CD8-positive, alpha-beta memory T cell (primary cell): Measurements from ENCODE around the gene TMEM95. TPM values are rescaled to one million over a fixed set of nuclear protein-coding genes. Genes with fewer than 3 reads are reported as not detected.
"Not testable (repeated sequence)": the region's sequence is repeated elsewhere in the genome, so short reads cannot be mapped to it uniquely, and the experiment has no call there.

Experiments
- CTCF ChIA-PET: fragments of 350-600 bp; sonication (Branson Sonifier 250); formaldehyde crosslinking; loops from one replicate; lab custom pipeline; 2021; ENCODE audit warnings: antibody characterized with exemption; lab: Charles Lee
- POLR2A ChIA-PET: fragments of 350-600 bp; sonication (Branson Sonifier 250); formaldehyde crosslinking; loops from one replicate; lab custom pipeline; 2021; ENCODE audit warnings: antibody characterized with exemption; lab: Charles Lee
- DNase-seq, 5 donors: peaks; one replicate each; pipeline versions ENCODE4 v3.0.0 to v3.0.0-alpha.2; 2020 to 2022; ENCODE audit warnings: mixed read lengths in 1 of 5
- H3K27ac ChIP-seq: one replicate; pipeline ENCODE4 v1.7.0; 2013; ENCODE audit warnings: low read depth, mild to moderate bottlenecking, low read length, moderate library complexity
- H3K27me3 ChIP-seq: 2 replicates; pipeline ENCODE4 v1.7.0; 2013; ENCODE audit warnings: low read length, mild to moderate bottlenecking; ENCODE audit not compliant: insufficient read depth, poor library complexity, severe bottlenecking
- H3K36me3 ChIP-seq: 2 replicates; pipeline ENCODE4 v1.7.0; 2013; ENCODE audit warnings: mild to moderate bottlenecking, low read length, moderate library complexity; ENCODE audit not compliant: insufficient read depth
- H3K4me1 ChIP-seq: 2 replicates; pipeline ENCODE4 v1.7.0; 2013; ENCODE audit warnings: mild to moderate bottlenecking, low read length, moderate library complexity; ENCODE audit not compliant: insufficient read depth
- H3K4me3 ChIP-seq: 2 replicates; pipeline ENCODE4 v1.7.0; 2013; ENCODE audit warnings: mild to moderate bottlenecking, low read length
- H3K9me3 ChIP-seq: 2 replicates; pipeline ENCODE4 v1.7.0; 2013; ENCODE audit warnings: mild to moderate bottlenecking, low read length
- H3K27ac Mint-ChIP-seq, 8 donors: one replicate each; pipeline ENCODE4 v1.8.0; 2020 to 2021; ENCODE audit warnings: mixed read lengths in 8 of 8, mild to moderate bottlenecking in 6 of 8, inconsistent platforms in 3 of 8, moderate library complexity in 3 of 8
- H3K27me3 Mint-ChIP-seq, 2 donors: one replicate each; pipeline ENCODE4 v1.8.0; 2020 to 2021; ENCODE audit warnings: mixed read lengths in 2 of 2, mild to moderate bottlenecking in 1 of 2, moderate library complexity in 1 of 2
- H3K36me3 Mint-ChIP-seq, 3 donors: one replicate each; pipeline ENCODE4 v1.8.0; 2020 to 2021; ENCODE audit warnings: mixed read lengths in 3 of 3, inconsistent platforms in 1 of 3, mild to moderate bottlenecking in 1 of 3
- H3K4me1 Mint-ChIP-seq, 3 donors: one replicate each; pipeline ENCODE4 v1.8.0; 2020 to 2021; ENCODE audit warnings: mixed read lengths in 3 of 3, inconsistent platforms in 1 of 3, mild to moderate bottlenecking in 1 of 3
- H3K4me3 Mint-ChIP-seq, 7 donors: one replicate each; pipeline ENCODE4 v1.8.0; 2020 to 2021; ENCODE audit warnings: mixed read lengths in 7 of 7, mild to moderate bottlenecking in 6 of 7, moderate library complexity in 4 of 7, inconsistent platforms in 2 of 7
- H3K9me3 Mint-ChIP-seq, 5 donors: one replicate each; pipeline ENCODE4 v1.8.0; 2020 to 2022; ENCODE audit warnings: mixed read lengths in 5 of 5, mild to moderate bottlenecking in 3 of 5, moderate library complexity in 2 of 5, inconsistent platforms in 1 of 5
- polyA plus RNA-seq: library from polyadenylated mRNA; unstranded; fragments of 300-500 nt; fragmentation: Illumina TruSeq; gene quantifications from one replicate; pipeline ENCODE4 v1.2.3, GENCODE V29; 2021
- total RNA-seq, 2 experiments: library from RNA; stranded (reverse); gene quantifications; one replicate each; pipeline ENCODE4 v1.2.3, GENCODE V29; 2021

Gene TMEM95
- total and polyA plus RNA-seq, 3 experiments from 2014 or later: not detected

GRCh38 chr17:7367918-7368598 lies 13.1 kb downstream of the TMEM95 start:
- Histone ChIP-seq H3K27me3 (no peaks in the 10 kb centered on the region), H3K9me3 (no peaks in the 10 kb centered on the region), H3K4me1 (no peaks in the 10 kb centered on the region), H3K36me3 (no peaks in the 10 kb centered on the region), H3K4me3 (no peak overlapping the region), H3K27ac (no peak overlapping the region)
- Mint-ChIP-seq H3K4me1 (no peaks in the 10 kb centered on the region), H3K27ac (no peak overlapping the region), H3K4me3 (no peak overlapping the region), H3K36me3 (no peaks in the 10 kb centered on the region), H3K27me3 (peaks cover 0 to 2% of the 10 kb centered on the region in 2 donors), H3K9me3 (no peaks in the 10 kb centered on the region)
- DNase-seq: no peak
- ChIA-PET CTCF (interaction anchor here (1.9 kb wide), 1 partner anchor 16 kb away, joined by 5 read pairs; no protein-coding TSS in a partner anchor), POLR2A (interaction anchor here (0.6 kb wide), 1 partner anchor 94 kb away, joined by 6 read pairs; no protein-coding TSS in a partner anchor)

- H3K27me3 Mint-ChIP-seq, H3K27ac ChIP-seq, H3K4me1 Mint-ChIP-seq, H3K9me3 ChIP-seq, H3K27me3 ChIP-seq, H3K9me3 Mint-ChIP-seq, H3K4me1 ChIP-seq, H3K4me3 Mint-ChIP-seq, H3K36me3 Mint-ChIP-seq, DNase-seq, H3K36me3 ChIP-seq, POLR2A ChIA-PET, H3K27ac Mint-ChIP-seq, H3K4me3 ChIP-seq: not testable (repeated sequence)
- CTCF ChIA-PET: interaction anchor here (1.9 to 2.1 kb wide), 2 partner anchors 13 to 15 kb away, joined by 5 to 7 read pairs; no protein-coding TSS in a partner anchor
Measured at GRCh38 chr17:7368599-7368994, 13.6 kb downstream of the TMEM95 start.

- H3K4me3 ChIP-seq: no peak overlapping the region
- H3K27me3 ChIP-seq: no peaks in the 10 kb centered on the region
- no peaks in the 10 kb centered on the region for H3K4me1 Mint-ChIP-seq
- peaks cover 2 to 4% of the 10 kb centered on the region in 2 donors for H3K27me3 Mint-ChIP-seq
- no peak overlapping the region for H3K27ac ChIP-seq
- POLR2A ChIA-PET: no interaction called here
- CTCF ChIA-PET: interaction anchor here (2.1 to 3.1 kb wide), 2 partner anchors 14 to 67 kb away, joined by 7 to 14 read pairs; no protein-coding TSS in a partner anchor
- no peaks in the 10 kb centered on the region for H3K4me1 ChIP-seq
- no peaks in the 10 kb centered on the region for H3K9me3 Mint-ChIP-seq
- no peaks in the 10 kb centered on the region for H3K36me3 Mint-ChIP-seq
- no peaks in the 10 kb centered on the region for H3K36me3 ChIP-seq
- H3K27ac Mint-ChIP-seq: no peak overlapping the region
- no peaks in the 10 kb centered on the region for H3K9me3 ChIP-seq
- DNase-seq: no peak
- no peak overlapping the region for H3K4me3 Mint-ChIP-seq
Measured at GRCh38 chr17:7369825-7370224, 14.9 kb downstream of the TMEM95 start.

GRCh38 chr17:7370853-7371252 lies 15.9 kb downstream of the TMEM95 start:
- H3K27ac Mint-ChIP-seq: no peak overlapping the region
- ChIA-PET POLR2A (interaction anchor here (0.7 kb wide), 1 partner anchor 181 kb away, joined by 3 read pairs; no protein-coding TSS in a partner anchor), CTCF (interaction anchor here (2.1 to 3.1 kb wide), 2 partner anchors 15 to 66 kb away, joined by 7 to 14 read pairs; no protein-coding TSS in a partner anchor)

GRCh38 chr17:7374353-7374752 lies 19.4 kb downstream of the TMEM95 start:
- POLR2A ChIA-PET: no interaction called here
- CTCF ChIA-PET: interaction anchor here (0.7 kb wide), 1 partner anchor 9 kb away, joined by 3 read pairs; no protein-coding TSS in a partner anchor

More at GRCh38 chr17:7370853-7371252, 15.9 kb downstream of the TMEM95 start:
- no peak overlapping the region for H3K4me3 Mint-ChIP-seq
- no peak for DNase-seq
- no peaks in the 10 kb centered on the region for H3K27me3 ChIP-seq
- H3K4me3 ChIP-seq: no peak overlapping the region
- H3K4me1 Mint-ChIP-seq: no peaks in the 10 kb centered on the region
- H3K27ac ChIP-seq: no peak overlapping the region
- no peaks in the 10 kb centered on the region for H3K9me3 ChIP-seq
- peaks cover 2 to 4% of the 10 kb centered on the region in 2 donors for H3K27me3 Mint-ChIP-seq
- no peaks in the 10 kb centered on the region for H3K4me1 ChIP-seq
- H3K36me3 ChIP-seq: no peaks in the 10 kb centered on the region
- H3K9me3 Mint-ChIP-seq: no peaks in the 10 kb centered on the region
- no peaks in the 10 kb centered on the region for H3K36me3 Mint-ChIP-seq

GRCh38 chr17:7379134-7379533 lies 24.2 kb downstream of the TMEM95 start:
- H3K27me3 ChIP-seq: peaks cover 16% of the 10 kb centered on the region
- Mint-ChIP-seq H3K36me3 (peaks cover 0 to 6% (median 0%) of the 10 kb centered on the region in 3 donors), H3K4me1 (peaks cover 6 to 9% (median 8%) of the 10 kb centered on the region in 3 donors), H3K4me3 (no peak overlapping the region), H3K27me3 (peaks cover 25 to 50% of the 10 kb centered on the region in 2 donors), H3K27ac (no peak overlapping the region), H3K9me3 (peaks cover 0 to 5% (median 2%) of the 10 kb centered on the region in 5 donors)
- no peaks in the 10 kb centered on the region for H3K36me3 ChIP-seq
- DNase-seq: no peak
- H3K9me3 ChIP-seq: no peaks in the 10 kb centered on the region
- no peak overlapping the region for H3K27ac ChIP-seq
- H3K4me3 ChIP-seq: no peak overlapping the region
- ChIA-PET POLR2A (no interaction called here), CTCF (no interaction called here)
- peaks cover 8% of the 10 kb centered on the region for H3K4me1 ChIP-seq

More at GRCh38 chr17:7374353-7374752, 19.4 kb downstream of the TMEM95 start:
- Histone ChIP-seq H3K27me3 (no peaks in the 10 kb centered on the region), H3K36me3 (no peaks in the 10 kb centered on the region), H3K4me1 (no peaks in the 10 kb centered on the region), H3K27ac (no peak overlapping the region), H3K9me3 (no peaks in the 10 kb centered on the region), H3K4me3 (no peak overlapping the region)
- Mint-ChIP-seq H3K9me3 (peaks cover 0 to 5% (median 2%) of the 10 kb centered on the region in 5 donors), H3K27me3 (peaks cover 9 to 21% of the 10 kb centered on the region in 2 donors), H3K36me3 (peaks cover 0 to 4% (median 0%) of the 10 kb centered on the region in 3 donors), H3K27ac (no peak overlapping the region), H3K4me3 (no peak overlapping the region), H3K4me1 (no peaks in the 10 kb centered on the region)
- DNase-seq: no peak

- H3K9me3 ChIP-seq: no peaks in the 10 kb centered on the region
- POLR2A ChIA-PET: no interaction called here
- DNase-seq: no peak
- Mint-ChIP-seq H3K9me3 (peaks cover 0 to 5% (median 2%) of the 10 kb centered on the region in 5 donors), H3K4me1 (peaks cover 12 to 16% (median 15%) of the 10 kb centered on the region in 3 donors), H3K4me3 (no peak overlapping the region), H3K27ac (peak overlapping the region in 1 of 8 donors; percentile 20), H3K27me3 (peaks cover 25 to 46% of the 10 kb centered on the region in 2 donors), H3K36me3 (peaks cover 0 to 6% (median 0%) of the 10 kb centered on the region in 3 donors)
- H3K4me1 ChIP-seq: peaks cover 13% of the 10 kb centered on the region
- no peak overlapping the region for H3K27ac ChIP-seq
- H3K4me3 ChIP-seq: no peak overlapping the region
- peaks cover 16% of the 10 kb centered on the region for H3K27me3 ChIP-seq
- H3K36me3 ChIP-seq: no peaks in the 10 kb centered on the region
- CTCF ChIA-PET: no interaction called here
Measured at GRCh38 chr17:7380321-7380720, 25.4 kb downstream of the TMEM95 start.
